BJ (cell line): Measurements from ENCODE around the gene PAIP2. TPM values are rescaled to one million over a fixed set of nuclear protein-coding genes. Genes with fewer than 3 reads are reported as not detected.

Experiments used
- CTCF ChIA-PET: fragments of 350-600 bp; formaldehyde crosslinking; extraction: SDS; loops from one replicate; lab custom pipeline; 2021; ENCODE audit warnings: antibody characterized with exemption, inconsistent platforms; lab: Yijun Ruan, JAX
- POLR2A ChIA-PET: fragments of 300-600 bp; sonication (Branson Sonifier 250); formaldehyde crosslinking; extraction: SDS; loops from one replicate; lab custom pipeline; 2021; ENCODE audit warnings: antibody characterized with exemption; lab: Charles Lee
- DNase-seq: peaks from one replicate; pipeline ENCODE4 v3.0.0-alpha.2; 2011; ENCODE audit warnings: low read depth
- H3K27me3 ChIP-seq: 2 replicates; pipeline ENCODE4 v1.6.0; 2011; ENCODE audit warnings: low read length; ENCODE audit not compliant: control insufficient read depth, insufficient read depth
- H3K36me3 ChIP-seq: 2 replicates; pipeline ENCODE4 v1.5.1; 2011; ENCODE audit warnings: low read length; ENCODE audit not compliant: control insufficient read depth, insufficient read depth
- H3K4me3 ChIP-seq: 2 replicates; pipeline ENCODE4 v1.5.1; 2011; ENCODE audit warnings: low read depth, mild to moderate bottlenecking, control low read depth, low read length
- CTCF ChIP-seq: IDR thresholded peaks from 2 replicates; pipeline ENCODE4 v1.5.1; 2011; ENCODE audit warnings: low read depth, mild to moderate bottlenecking, control low read depth, inconsistent platforms, low read length, moderate library complexity; ENCODE audit not compliant: insufficient read depth
- polyA plus RNA-seq: library from polyadenylated mRNA; depleted of rRNA; stranded (reverse); fragments of >200 nt; gene quantifications from 2 replicates; pipeline ENCODE4 v1.2.3, GENCODE V29; 2011

PAIP2 gene
- polyA plus RNA-seq, 1 experiment: 35.4 TPM

DNA sequence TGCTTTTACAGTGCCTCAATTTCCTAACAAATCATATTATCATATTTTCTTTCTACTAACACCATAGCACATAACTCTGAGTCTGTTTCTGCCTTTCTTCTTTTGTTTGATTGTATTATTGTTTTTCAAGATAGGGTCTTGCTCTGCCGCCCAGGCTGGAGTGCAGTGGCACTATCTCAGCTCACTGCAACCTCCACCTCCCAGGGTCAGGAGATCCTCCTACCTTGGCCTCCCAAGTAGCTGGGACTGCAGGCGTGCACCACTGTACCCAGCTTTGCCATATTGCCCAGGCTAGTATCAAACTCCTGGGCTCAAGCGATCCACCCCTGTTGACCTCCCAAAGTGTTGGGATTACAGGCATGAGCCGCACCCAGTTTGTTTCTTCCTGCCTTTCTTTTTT is 18.7 kb downstream of the PAIP2 start:
- Histone ChIP-seq H3K36me3 (peaks cover 4% of the 10 kb centered on the region), H3K4me3 (no peak overlapping the region), H3K27me3 (no peaks in the 10 kb centered on the region)
- TF ChIP-seq CTCF: no peak
- POLR2A ChIA-PET: no interaction called here
- DNase-seq: no peak
- CTCF ChIA-PET: interaction anchor here (1.0 to 1.3 kb wide), 2 partner anchors 9 to 14 kb away, joined by 3 read pairs; no protein-coding TSS in a partner anchor

GRCh38 chr5:139361835-139362429 is 20.3 kb downstream of the PAIP2 start:
- ChIA-PET CTCF (no interaction called here), POLR2A (interaction anchor here (0.6 kb wide), 1 partner anchor 326 kb away, joined by 5 read pairs; no protein-coding TSS in a partner anchor)
- Histone ChIP-seq H3K36me3 (peaks cover 7% of the 10 kb centered on the region), H3K4me3 (no peak overlapping the region), H3K27me3 (no peaks in the 10 kb centered on the region)
- DNase-seq: no peak
- no peak for TF ChIP-seq CTCF

DNA sequence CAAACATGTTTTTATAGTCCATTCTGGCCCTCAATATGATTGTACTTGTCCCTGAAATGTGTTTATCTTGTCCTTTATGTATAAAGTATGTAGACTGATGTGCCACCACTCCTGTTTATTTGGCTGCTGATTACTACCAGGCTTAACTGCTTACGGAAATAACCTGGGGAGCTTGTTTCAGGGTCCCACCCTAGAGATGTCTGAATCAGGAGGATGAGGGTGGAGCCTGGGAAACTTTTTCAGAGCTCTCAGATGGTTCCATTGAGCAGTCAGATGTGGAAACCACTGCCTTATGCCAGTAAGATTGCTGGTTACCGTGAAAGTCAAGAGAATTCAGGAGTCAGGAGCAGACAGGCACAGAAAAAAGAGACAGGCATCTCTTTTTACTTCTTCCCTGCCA is 22.3 kb downstream of the PAIP2 start:
- Histone ChIP-seq H3K4me3 (no peak overlapping the region), H3K36me3 (peaks cover 8% of the 10 kb centered on the region), H3K27me3 (no peaks in the 10 kb centered on the region)
- DNase-seq: no peak
- ChIA-PET CTCF (no interaction called here), POLR2A (no interaction called here)
- TF ChIP-seq CTCF: no peak

DNA sequence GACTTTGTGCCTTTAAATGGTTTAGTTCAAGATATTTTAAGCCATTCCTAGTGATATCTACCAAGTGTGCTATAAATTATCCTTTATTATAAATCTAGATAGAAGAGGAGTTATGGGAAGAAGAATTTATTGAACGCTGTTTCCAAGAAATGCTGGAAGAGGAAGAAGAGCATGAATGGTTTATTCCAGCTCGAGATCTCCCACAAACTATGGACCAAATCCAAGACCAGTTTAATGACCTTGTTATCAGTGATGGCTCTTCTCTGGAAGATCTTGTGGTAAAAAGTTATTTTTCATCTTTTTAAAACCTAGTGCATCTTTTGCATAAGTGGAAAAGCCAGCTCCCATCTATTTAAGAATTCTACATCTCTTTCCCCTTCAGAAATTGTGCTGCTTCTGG is 22.8 kb downstream of the PAIP2 start:
- no peak for DNase-seq
- H3K36me3 ChIP-seq: peaks cover 8% of the 10 kb centered on the region
- ChIA-PET POLR2A (no interaction called here), CTCF (no interaction called here)
- no peak overlapping the region for H3K4me3 ChIP-seq
- H3K27me3 ChIP-seq: no peaks in the 10 kb centered on the region
- TF ChIP-seq CTCF: no peak

DNA sequence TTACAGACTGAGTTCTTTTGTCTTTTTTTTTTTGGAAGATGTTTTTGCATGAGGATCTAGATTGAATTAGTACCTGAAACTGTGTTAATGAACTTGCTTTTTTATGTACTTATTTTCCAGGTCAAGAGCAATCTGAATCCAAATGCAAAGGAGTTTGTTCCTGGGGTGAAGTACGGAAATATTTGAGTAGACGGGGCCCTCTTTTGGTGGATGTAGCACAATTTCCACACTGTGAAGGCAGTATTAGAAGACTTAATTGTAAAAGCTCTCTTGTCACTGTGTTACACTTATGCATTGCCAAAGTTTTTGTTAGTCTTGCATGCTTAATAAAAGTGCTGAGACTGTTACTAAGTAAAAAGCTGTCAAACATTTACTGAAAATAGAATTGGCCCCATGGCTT is 27.0 kb downstream of the PAIP2 start:
- DNase-seq: no peak
- ChIA-PET POLR2A (no interaction called here), CTCF (no interaction called here)

More for the DNA sequence above, 27.0 kb downstream of the PAIP2 start:
- Histone ChIP-seq H3K27me3 (no peaks in the 10 kb centered on the region), H3K36me3 (peaks cover 8% of the 10 kb centered on the region), H3K4me3 (no peak overlapping the region)
- no peak for TF ChIP-seq CTCF
